GM12878 (cell line): ENCODE results near the gene FAM98C. TPM values are rescaled to one million over a fixed set of nuclear protein-coding genes. Genes with fewer than 3 reads are reported as not detected.
A peak's percentile ranks its signal among the peaks of the same experiment; 100 is the strongest.

Experiments
- ATAC-seq: fragments of 200-7000 bp; cut with Tn5 transposase; 3 replicates; pipeline ENCODE4 v1.9.1; 2020; ENCODE audit warnings: mild to moderate bottlenecking, moderate library complexity
- BruUV-seq: library from RNA; stranded (reverse); fragments of 400-500 nt; replicated peaks from 2 replicates; lab custom pipeline; 2021; lab: Mats Ljungman, UMichigan
- CTCF ChIA-PET: fragments of 300-600 bp; sonication (Branson Sonifier 250); formaldehyde crosslinking; extraction: SDS; loops from one replicate; lab custom pipeline; 2021; ENCODE audit warnings: inconsistent platforms; lab: Yijun Ruan, JAX
- POLR2A ChIA-PET: fragments of 350-600 bp; formaldehyde crosslinking; extraction: SDS; loops from one replicate; lab custom pipeline; 2021; ENCODE audit warnings: inconsistent platforms; lab: Charles Lee
- RAD21 ChIA-PET: fragments of 300-600 bp; sonication (Branson Sonifier 250); formaldehyde crosslinking; loops from one replicate; lab custom pipeline; 2023; ENCODE audit warnings: antibody characterized with exemption; ENCODE audit not compliant: unreplicated experiment; lab: Charles Lee
- SMC1A ChIA-PET: fragments of 300-600 bp; sonication (Branson Sonifier 250); formaldehyde crosslinking; loops from one replicate; lab custom pipeline; 2023; ENCODE audit not compliant: unreplicated experiment, uncharacterized antibody; lab: Charles Lee
- DNase-seq: peaks from one replicate; pipeline ENCODE4 v3.0.0-alpha.2; 2011; ENCODE audit warnings: low read depth, low spot score
- FAIRE-seq: peaks from 3 replicates; lab custom pipeline; 2011; peaks lifted over from hg19 to GRCh38; lab: Jason Lieb, UNC
- H2AFZ ChIP-seq: 2 replicates; pipeline ENCODE4 v1.6.0; 2011; ENCODE audit warnings: low read depth, low read length, control low read depth; ENCODE audit not compliant: control insufficient read depth
- H3K27ac ChIP-seq: 2 replicates; pipeline ENCODE4 v1.5.1; 2011; ENCODE audit warnings: control low read depth; ENCODE audit not compliant: control insufficient read depth, insufficient read depth
- H3K27me3 ChIP-seq, 2 experiments: replicated peaks in 1 of 2; 2 replicates each; pipeline versions ENCODE4 v1.6.0 to v1.6.1; 2011; ENCODE audit warnings: low read length in 1 of 2; ENCODE audit not compliant: control insufficient read depth in 2 of 2, insufficient read depth in 2 of 2
- H3K36me3 ChIP-seq, 2 experiments: 2 replicates each; pipeline ENCODE4 v1.5.1; 2011; ENCODE audit warnings: low read length in 1 of 2; ENCODE audit not compliant: control insufficient read depth in 2 of 2, insufficient read depth in 2 of 2
- H3K4me1 ChIP-seq: 2 replicates; pipeline ENCODE4 v1.6.1; 2011; ENCODE audit warnings: mild to moderate bottlenecking, low read length, moderate library complexity, mixed read lengths; ENCODE audit not compliant: control insufficient read depth, insufficient read depth
- H3K4me2 ChIP-seq: 2 replicates; pipeline ENCODE4 v1.6.0; 2011; ENCODE audit warnings: control low read depth; ENCODE audit not compliant: control insufficient read depth, insufficient read depth
- H3K4me3 ChIP-seq: fragments of 200-600 bp; sonication (generic); 2 replicates; pipeline ENCODE4 v1.5.1; 2016
- H3K79me2 ChIP-seq: 2 replicates; pipeline ENCODE4 v1.6.0; 2011; ENCODE audit warnings: low read length; ENCODE audit not compliant: control insufficient read depth, insufficient read depth
- H3K9ac ChIP-seq: 2 replicates; pipeline ENCODE4 v1.8.0; 2011; ENCODE audit warnings: low read length, control low read depth, mixed read lengths; ENCODE audit not compliant: control insufficient read depth, insufficient read depth
- H3K9me3 ChIP-seq: replicated peaks from 3 replicates; pipeline ENCODE4 v1.5.1; 2011; ENCODE audit warnings: mild to moderate bottlenecking, low read length; ENCODE audit not compliant: control insufficient read depth, insufficient read depth
- H4K20me1 ChIP-seq: 2 replicates; pipeline ENCODE4 v1.6.0; 2011; ENCODE audit not compliant: control insufficient read depth, insufficient read depth
- FOS ChIP-seq: IDR thresholded peaks from 3 replicates; pipeline ENCODE4 v1.6.1; 2011; ENCODE audit warnings: borderline replicate concordance; ENCODE audit not compliant: insufficient read length; ENCODE audit errors: extremely low read depth
- IKZF2 ChIP-seq, 2 experiments: fragments of 450-650 bp; IDR thresholded peaks; 2 replicates each; pipeline ENCODE4 v1.6.1; 2017; ENCODE audit warnings: mild to moderate bottlenecking in 2 of 2, moderate library complexity in 2 of 2
- NFXL1 ChIP-seq: fragments of 450-650 bp; IDR thresholded peaks from 2 replicates; pipeline ENCODE4 v1.6.1; 2017; ENCODE audit warnings: antibody characterized with exemption, mild to moderate bottlenecking, borderline replicate concordance
- NFYA ChIP-seq: IDR thresholded peaks from 2 replicates; pipeline ENCODE4 v1.6.1; 2011; ENCODE audit warnings: low read depth, mild to moderate bottlenecking, low read length, improper control_type of control experiment, borderline replicate concordance
- PAX8 ChIP-seq: fragments of 450-650 bp; IDR thresholded peaks from 2 replicates; pipeline ENCODE4 v1.6.1; 2017; ENCODE audit warnings: mild to moderate bottlenecking, moderate library complexity
- POLR2AphosphoS5 ChIP-seq: IDR thresholded peaks from 2 replicates; pipeline ENCODE4 v1.6.1; 2011; ENCODE audit warnings: mild to moderate bottlenecking, low read length, inconsistent platforms
- SIX5 ChIP-seq: IDR thresholded peaks from 2 replicates; pipeline ENCODE4 v1.6.1; 2011; ENCODE audit warnings: mild to moderate bottlenecking, low read depth, low read length, moderate library complexity; ENCODE audit not compliant: severe bottlenecking
- SMAD5 ChIP-seq: IDR thresholded peaks from 2 replicates; pipeline ENCODE4 v1.6.1; 2016; ENCODE audit warnings: antibody characterized with exemption, low read depth
- SMARCA5 ChIP-seq: fragments of 450-650 bp; IDR thresholded peaks from 2 replicates; pipeline ENCODE4 v1.6.1; 2017; ENCODE audit warnings: mild to moderate bottlenecking
- ZBED1 ChIP-seq: IDR thresholded peaks from 2 replicates; pipeline ENCODE4 v1.6.1; 2016; ENCODE audit warnings: borderline replicate concordance
- ZZZ3 ChIP-seq: IDR thresholded peaks from 2 replicates; pipeline ENCODE4 v1.6.1; 2011; ENCODE audit warnings: low read depth; ENCODE audit not compliant: control insufficient read depth, insufficient read length
- WGBS: methylation state at CpG from one replicate; pipeline ENCODE4 v1.1.6; 2016; ENCODE audit warnings: low lambda C conversion rate; ENCODE audit not compliant: insufficient replicate concordance, insufficient coverage; ENCODE audit errors: missing lambda C conversion rate; 5-methylcytosine and 5-hydroxymethylcytosine counted together
- in situ Hi-C: fragments of 300-500 bp; cut with MboI; formaldehyde crosslinking; loops from 9 replicates; pipeline ENCODE4 v1.14.3; 2018; ENCODE audit warnings: mixed read lengths
- intact Hi-C: fragments of 100-400 bp; cut with micrococcal nuclease; formaldehyde crosslinking; loops from one replicate; pipeline ENCODE4 v1.14.2; 2022; ENCODE audit not compliant: unreplicated experiment
- polyA plus RNA-seq, 11 experiments: library from polyadenylated mRNA; depleted of rRNA in 4 of 11; unstranded in 6 of 11; stranded (reverse) in 5 of 11; fragments of >200 nt; fragmentation: Nextera tagmentation in 4 of 11; fragmentation: Illumina TruSeq in 1 of 11; extraction: Ambion mirVana in 4 of 11; extraction: Trizol in 1 of 11; gene quantifications; 1 replicate in 1 of 11; 2 replicates in 10 of 11; pipeline versions ENCODE4 v1.2.1 to v1.2.3, GENCODE V29; 2011 to 2016; ENCODE audit warnings: inconsistent platforms in 2 of 11, missing spikeins in 2 of 11, low read depth in 1 of 11
- total RNA-seq, 4 experiments: library from RNA; depleted of rRNA in 3 of 4; stranded (reverse); fragments of >200 nt in 3 of 4; fragmentation: Illumina TruSeq in 1 of 4; extraction: Trizol in 1 of 4; gene quantifications; 2 replicates each; pipeline versions ENCODE4 v1.2.1 to v1.2.3, GENCODE V29; 2013 to 2021
- TF ChIP-seq, protein P1 (sequence below): fragments of 450-650 bp; IDR thresholded peaks from 2 replicates; pipeline ENCODE4 v1.6.1; 2016; ENCODE audit warnings: mild to moderate bottlenecking
- TF ChIP-seq, protein P2 (sequence below): IDR thresholded peaks from 2 replicates; pipeline ENCODE4 v1.6.1; 2012; ENCODE audit warnings: low read depth, low read length, improper control_type of control experiment
- TF ChIP-seq, protein P3 (sequence below): fragments of 450-650 bp; IDR thresholded peaks from 2 replicates; pipeline ENCODE4 v1.6.1; 2017; ENCODE audit warnings: borderline replicate concordance
- TF ChIP-seq, protein P4 (sequence below): fragments of 450-650 bp; formaldehyde crosslinking; IDR thresholded peaks from 2 replicates; pipeline ENCODE4 v1.4.0; 2022; ENCODE audit warnings: mild to moderate bottlenecking, moderate library complexity
- TF ChIP-seq, protein P5 (sequence below): IDR thresholded peaks from 2 replicates; pipeline ENCODE4 v1.6.1; 2011; ENCODE audit warnings: borderline replicate concordance, low read depth, mild to moderate bottlenecking, moderate library complexity, mixed read lengths, low read length; ENCODE audit not compliant: insufficient read depth; ENCODE audit errors: extremely low read length

The FAM98C gene
- total and polyA plus RNA-seq, 10 of the 15 experiments (the other 5 are each of a cell fraction or from before 2014, with no cell fraction given), result 1.4 to 17.2 (median 9.5) TPM

DNA sequence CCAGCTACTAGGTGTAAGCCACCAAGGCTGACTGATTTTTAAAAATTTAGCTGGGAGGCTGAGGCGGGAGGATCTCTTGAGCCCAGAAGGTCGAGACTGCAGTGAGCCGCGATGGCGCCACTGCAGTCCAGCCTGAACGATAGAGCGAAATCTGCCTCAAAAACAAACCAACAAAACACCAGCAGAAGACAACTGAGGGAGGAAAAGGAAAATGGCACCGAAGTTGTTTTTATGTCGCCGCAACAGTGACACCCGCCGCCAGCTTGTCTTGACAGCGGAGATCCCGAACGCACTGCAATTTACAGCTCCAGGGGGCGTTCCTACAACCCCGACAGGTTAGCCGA, 298 bp upstream of the FAM98C start:
- ChIA-PET RAD21 (interaction anchor here (0.6 to 3.1 kb wide), 48 partner anchors 9 to 569 kb away, joined by 3 to 46 read pairs (median 5); partner anchors contain the start of genes ACTN4, CATSPERG, ECH1 and EIF3K), SMC1A (interaction anchor here (0.6 to 3.8 kb wide), 21 partner anchors 13 to 532 kb away, joined by 3 to 18 read pairs (median 5); partner anchors contain the start of genes CAPN12, EIF3K, GGN and MAP4K1), CTCF (interaction anchor here (0.5 to 3.2 kb wide), 51 partner anchors 9 to 531 kb away, joined by 3 to 30 read pairs (median 4); partner anchors contain the start of genes ACTN4, CATSPERG, EIF3K and GGN), POLR2A (interaction anchor here (1.0 to 2.7 kb wide), 6 partner anchors 13 to 246 kb away, joined by 3 to 13 read pairs (median 4); partner anchors contain the start of genes GGN, MAP4K1 and PSMD8)
- Histone ChIP-seq H3K9me3 (no peaks in the 10 kb centered on the region), H3K27me3 (no peaks in the 10 kb centered on the region), H3K36me3 (no peaks in the 10 kb centered on the region), H3K9ac (peak overlapping the region; percentile 43; the same call in 1 of the 2 replicates), H3K4me2 (peak overlapping the region; percentile 77), H4K20me1 (no peaks in the 10 kb centered on the region), H3K4me3 (peak overlapping the region; percentile 58; the same call in 1 of the 2 replicates), H3K79me2 (no peaks in the 10 kb centered on the region), H3K27ac (no peak overlapping the region), H3K4me1 (no peaks in the 10 kb centered on the region), H2AFZ (peak overlapping the region; percentile 89)
- in situ Hi-C loops, result loop anchor here (25.0 kb wide), 1 partner anchor 235 kb away; the partner anchor contains the start of gene ACTN4
- ATAC-seq (no peak), DNase-seq (no peak), FAIRE-seq (peak; percentile 81)
- BruUV-seq, result no TSS peak
- intact Hi-C loops, result loop anchor here (5.0 kb wide), 3 partner anchors 105 to 530 kb away; partner anchors contain the start of genes MRPS12 and SARS2
- WGBS, result 8% methylated on average over 16 of the region's 18 CpGs
- TF ChIP-seq IKZF2 (IDR thresholded peaks at IDR 0.05), result no peak
- TF ChIP-seq, protein P1, sequence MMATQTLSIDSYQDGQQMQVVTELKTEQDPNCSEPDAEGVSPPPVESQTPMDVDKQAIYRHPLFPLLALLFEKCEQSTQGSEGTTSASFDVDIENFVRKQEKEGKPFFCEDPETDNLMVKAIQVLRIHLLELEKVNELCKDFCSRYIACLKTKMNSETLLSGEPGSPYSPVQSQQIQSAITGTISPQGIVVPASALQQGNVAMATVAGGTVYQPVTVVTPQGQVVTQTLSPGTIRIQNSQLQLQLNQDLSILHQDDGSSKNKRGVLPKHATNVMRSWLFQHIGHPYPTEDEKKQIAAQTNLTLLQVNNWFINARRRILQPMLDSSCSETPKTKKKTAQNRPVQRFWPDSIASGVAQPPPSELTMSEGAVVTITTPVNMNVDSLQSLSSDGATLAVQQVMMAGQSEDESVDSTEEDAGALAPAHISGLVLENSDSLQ, result peak; percentile 44; the same call in 1 of the 2 replicates
- TF ChIP-seq, protein P2, sequence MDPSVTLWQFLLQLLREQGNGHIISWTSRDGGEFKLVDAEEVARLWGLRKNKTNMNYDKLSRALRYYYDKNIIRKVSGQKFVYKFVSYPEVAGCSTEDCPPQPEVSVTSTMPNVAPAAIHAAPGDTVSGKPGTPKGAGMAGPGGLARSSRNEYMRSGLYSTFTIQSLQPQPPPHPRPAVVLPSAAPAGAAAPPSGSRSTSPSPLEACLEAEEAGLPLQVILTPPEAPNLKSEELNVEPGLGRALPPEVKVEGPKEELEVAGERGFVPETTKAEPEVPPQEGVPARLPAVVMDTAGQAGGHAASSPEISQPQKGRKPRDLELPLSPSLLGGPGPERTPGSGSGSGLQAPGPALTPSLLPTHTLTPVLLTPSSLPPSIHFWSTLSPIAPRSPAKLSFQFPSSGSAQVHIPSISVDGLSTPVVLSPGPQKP, result no peak
- TF ChIP-seq SMARCA5, result no peak
- TF ChIP-seq NFYA, result no peak
- TF ChIP-seq SIX5, result no peak
- TF ChIP-seq, protein P3, sequence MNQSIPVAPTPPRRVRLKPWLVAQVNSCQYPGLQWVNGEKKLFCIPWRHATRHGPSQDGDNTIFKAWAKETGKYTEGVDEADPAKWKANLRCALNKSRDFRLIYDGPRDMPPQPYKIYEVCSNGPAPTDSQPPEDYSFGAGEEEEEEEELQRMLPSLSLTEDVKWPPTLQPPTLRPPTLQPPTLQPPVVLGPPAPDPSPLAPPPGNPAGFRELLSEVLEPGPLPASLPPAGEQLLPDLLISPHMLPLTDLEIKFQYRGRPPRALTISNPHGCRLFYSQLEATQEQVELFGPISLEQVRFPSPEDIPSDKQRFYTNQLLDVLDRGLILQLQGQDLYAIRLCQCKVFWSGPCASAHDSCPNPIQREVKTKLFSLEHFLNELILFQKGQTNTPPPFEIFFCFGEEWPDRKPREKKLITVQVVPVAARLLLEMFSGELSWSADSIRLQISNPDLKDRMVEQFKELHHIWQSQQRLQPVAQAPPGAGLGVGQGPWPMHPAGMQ, result no peak
- TF ChIP-seq, protein P4, sequence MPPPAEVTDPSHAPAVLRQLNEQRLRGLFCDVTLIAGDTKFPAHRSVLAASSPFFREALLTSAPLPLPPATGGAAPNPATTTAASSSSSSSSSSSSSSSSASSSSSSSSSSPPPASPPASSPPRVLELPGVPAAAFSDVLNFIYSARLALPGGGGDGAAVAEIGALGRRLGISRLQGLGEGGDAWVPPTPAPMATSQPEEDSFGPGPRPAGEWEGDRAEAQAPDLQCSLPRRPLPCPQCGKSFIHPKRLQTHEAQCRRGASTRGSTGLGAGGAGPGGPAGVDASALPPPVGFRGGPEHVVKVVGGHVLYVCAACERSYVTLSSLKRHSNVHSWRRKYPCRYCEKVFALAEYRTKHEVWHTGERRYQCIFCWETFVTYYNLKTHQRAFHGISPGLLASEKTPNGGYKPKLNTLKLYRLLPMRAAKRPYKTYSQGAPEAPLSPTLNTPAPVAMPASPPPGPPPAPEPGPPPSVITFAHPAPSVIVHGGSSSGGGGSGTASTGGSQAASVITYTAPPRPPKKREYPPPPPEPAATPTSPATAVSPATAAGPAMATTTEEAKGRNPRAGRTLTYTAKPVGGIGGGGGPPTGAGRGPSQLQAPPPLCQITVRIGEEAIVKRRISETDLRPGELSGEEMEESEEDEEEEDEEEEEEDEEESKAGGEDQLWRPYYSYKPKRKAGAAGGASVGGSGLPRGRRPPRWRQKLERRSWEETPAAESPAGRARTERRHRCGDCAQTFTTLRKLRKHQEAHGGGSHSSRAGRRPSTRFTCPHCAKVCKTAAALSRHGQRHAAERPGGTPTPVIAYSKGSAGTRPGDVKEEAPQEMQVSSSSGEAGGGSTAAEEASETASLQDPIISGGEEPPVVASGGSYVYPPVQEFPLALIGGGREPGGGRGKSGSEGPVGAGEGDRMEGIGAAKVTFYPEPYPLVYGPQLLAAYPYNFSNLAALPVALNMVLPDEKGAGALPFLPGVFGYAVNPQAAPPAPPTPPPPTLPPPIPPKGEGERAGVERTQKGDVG (CRISPR knock-in tag), result no peak
- TF ChIP-seq ZZZ3, result no peak
- TF ChIP-seq POLR2AphosphoS5, result no peak
- TF ChIP-seq PAX8, result no peak
- peak; percentile 71; the same call in 1 of the 2 replicates for TF ChIP-seq ZBED1
- TF ChIP-seq, protein P5, sequence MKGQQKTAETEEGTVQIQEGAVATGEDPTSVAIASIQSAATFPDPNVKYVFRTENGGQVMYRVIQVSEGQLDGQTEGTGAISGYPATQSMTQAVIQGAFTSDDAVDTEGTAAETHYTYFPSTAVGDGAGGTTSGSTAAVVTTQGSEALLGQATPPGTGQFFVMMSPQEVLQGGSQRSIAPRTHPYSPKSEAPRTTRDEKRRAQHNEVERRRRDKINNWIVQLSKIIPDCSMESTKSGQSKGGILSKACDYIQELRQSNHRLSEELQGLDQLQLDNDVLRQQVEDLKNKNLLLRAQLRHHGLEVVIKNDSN, result no peak
- no peak for TF ChIP-seq SMAD5
- no peak for TF ChIP-seq NFXL1
- no peak for TF ChIP-seq FOS
